KG1 (cell line): Measurements from ENCODE around the gene HPS1.

Source experiments
- DNase-seq: peaks from one replicate; lab custom pipeline; 2025; lab: John Stamatoyannopoulos, UW

Gene HPS1

DNA sequence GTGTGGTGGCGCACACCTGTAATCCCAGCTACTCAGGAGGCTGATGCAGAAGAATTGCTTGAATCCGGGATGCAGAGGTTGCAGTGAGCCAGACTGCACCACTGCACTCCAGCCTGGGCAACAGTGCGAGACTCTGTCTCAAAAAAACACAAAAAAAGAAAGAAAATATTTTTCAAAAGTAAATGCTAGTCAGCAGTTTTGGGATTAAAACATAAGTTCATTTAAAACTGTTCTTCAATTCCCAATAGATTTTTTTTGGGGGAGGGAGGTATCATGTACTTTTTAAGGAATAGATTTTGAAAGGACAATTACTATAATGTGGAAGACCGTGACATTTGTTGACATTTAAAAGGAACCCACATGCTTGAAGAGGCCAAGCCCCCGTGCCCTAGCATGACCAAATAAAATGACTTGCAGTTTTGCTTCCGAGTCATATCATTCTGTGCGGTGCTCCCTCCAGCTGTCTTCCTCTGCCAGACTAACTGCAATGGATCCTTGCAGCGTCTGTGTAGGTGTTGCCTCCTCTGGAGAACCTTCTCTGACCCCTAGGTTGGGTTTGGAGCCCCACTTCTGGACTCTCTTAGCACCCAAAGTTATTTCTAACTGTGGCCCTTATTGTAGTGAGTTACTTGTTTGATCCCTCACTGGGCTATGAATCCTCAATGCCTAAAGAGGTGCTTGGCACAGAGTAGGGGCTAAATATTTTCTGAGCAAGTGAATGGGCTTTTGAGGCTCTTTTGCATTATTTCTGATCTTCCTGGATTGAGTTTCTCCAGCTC lies 17.4 kb upstream of the HPS1 start:
- DNase-seq, result no peak

DNA sequence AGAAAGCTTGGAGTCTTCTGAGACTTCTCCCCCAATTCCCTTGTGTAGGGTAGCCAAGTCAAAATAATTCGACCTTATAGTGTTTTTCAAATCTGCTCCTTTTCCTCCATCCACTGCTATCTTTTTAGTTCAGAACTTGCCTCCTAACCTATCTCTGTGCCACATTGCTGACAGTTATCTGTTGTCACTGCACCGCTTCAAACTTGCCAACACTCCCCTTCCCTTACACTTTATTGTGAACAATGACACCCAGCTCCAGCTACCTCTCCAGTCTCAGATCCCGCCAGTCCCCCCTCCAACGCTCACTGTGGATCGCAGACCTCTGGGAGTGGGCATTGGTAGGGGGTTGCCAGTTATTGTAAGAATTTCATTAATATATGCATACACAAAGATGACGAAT lies 16.3 kb upstream of the HPS1 start:
- DNase-seq, result no peak

DNA sequence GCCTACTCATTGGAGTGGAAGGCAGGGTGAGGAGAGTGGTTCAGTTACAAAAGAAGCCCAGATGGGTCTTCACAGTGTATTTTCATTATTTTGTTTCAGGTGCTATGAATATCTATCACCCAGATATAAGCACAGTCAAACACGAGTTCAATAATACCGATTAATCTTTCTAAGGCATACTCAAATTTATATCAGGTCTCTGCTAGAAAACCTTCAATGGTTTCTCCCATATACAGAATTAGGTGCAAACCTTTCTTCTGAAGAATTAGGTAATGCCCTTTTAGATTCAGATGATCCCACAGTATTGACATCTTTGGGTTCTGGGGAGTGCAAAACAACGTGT lies 14.7 kb upstream of the HPS1 start:
- DNase-seq, result no peak

DNA sequence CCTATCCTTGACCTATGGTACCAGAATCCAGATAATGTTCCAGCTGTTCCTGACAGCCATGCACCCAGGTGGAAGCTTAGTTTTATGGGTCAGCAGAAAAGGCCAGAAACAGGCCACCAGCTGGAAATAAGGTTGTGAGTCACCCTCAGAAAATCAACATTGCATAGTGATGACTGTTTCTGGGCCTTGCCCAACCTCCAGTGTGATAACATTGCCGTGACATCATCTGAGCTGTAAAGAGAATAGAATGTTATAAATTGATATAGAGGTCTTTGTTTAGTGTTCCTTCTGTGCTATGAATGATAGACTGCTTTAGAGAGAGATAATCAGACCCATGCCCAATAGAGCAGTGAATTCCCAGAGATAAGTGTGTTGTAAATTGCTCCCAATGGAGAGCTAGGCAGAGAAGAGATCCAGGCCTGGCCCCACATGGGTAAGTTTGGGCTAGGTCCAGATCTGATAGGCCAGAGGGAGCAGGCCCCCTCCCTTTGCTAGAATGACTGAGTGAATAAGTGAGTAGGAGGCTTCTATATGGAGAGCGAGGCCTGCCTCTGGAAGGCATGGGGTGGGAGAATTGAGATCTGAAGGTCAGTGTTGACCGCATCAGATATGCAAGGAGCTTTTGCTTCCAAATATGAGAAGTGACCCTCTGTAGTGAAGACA lies 14.2 kb upstream of the HPS1 start:
- DNase-seq, result no peak

DNA sequence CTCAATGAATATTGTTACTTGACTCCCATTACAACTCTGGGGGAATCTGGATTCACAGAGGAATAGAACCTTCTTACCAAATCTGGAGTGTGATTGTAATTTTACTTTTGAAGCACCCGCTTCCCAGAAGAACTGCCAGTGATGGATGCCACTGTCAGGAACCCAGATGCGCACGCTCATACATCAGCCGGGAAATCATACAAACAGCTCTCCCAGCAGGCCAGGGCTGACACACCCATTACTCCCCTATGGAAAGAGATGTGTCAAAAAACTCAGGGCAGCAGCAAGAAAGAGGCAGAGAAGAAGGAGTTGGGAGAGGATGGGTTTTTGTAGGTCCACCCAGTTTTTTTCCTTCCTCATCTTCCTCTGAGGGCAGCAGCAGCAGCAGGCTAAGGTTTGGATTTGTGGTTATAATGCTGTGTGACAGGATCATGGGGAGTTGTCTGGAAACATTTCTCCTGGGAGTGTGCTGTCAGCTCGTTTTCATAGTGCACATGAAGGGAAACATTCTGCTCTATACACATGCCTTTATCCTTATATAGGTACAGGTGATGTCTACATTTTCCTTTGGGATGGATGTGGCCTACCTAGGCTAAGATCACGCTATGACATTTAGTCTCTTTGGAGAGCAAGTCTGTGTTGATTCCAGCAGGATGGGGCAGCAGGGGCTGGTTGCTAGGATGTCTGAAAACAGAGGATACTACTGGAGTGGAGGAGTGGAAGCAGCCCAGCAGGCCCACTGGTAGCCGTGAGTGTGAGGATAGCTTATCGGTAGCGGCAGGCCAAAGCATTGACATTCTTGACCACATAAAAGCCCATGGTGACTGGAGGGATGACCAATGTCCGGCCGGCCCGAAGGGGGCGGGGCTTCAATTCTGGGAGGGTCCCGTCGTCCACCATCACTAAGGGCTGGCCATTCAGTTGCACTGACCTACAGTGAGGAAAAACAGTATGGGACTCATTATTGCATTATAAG lies 12.4 kb upstream of the HPS1 start:
- no peak for DNase-seq

DNA sequence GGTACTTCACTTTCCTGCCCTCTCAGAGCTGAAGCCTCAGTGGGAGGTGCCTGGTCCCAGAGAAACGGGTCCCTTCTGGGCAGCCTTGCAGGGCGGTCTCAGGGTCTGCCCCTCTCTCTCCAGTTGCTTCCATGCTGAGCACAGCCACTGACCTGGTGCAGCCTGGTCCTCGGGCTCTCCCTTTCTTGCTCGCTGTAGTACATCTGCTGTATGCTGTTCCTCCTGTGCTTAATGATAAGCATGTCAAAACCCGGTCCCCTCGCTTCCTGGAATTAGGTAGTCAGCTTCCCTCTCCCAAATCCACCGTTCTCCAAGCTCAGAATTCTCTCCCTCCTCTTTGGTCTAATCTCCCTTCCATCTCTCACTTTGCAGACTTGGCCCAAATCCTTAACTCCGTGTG lies 11.0 kb upstream of the HPS1 start:
- no peak for DNase-seq

DNA sequence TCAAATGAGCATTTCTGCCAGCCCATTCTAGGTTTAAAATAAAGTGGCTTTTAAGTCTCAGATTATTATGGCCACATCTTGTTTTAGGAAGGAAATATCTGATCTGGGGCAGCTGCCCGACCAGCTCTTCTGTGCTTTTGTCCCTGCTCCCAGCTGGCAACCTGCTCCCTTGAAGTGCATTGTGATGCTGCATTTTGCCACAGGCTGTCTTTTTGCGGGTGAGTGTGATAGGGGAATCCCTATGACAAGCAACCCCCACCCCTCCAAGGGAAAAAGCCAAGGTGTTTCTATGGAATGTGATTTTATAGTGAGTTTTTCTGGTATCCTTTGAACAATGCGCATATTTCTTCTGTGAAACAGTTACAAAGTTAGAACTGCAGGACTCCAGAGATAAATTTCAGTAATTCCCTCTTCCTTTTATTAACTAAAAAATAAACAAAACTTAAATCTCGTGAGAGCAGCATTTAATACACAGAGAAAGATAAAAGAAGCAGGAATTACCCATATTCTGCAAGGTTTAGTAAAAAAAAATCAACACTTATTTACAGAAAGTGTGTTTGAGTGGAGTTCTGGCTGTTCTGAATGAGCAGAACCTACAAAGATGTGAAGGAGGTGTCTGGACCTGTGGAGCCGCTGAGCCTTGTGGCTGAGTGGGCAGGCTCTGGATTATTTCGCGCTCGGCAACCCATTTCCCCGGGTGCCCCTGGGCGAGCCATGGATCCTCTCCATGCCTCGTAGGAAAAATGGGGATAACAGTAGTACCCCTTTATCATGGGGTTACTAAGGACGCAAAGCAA lies 10.1 kb upstream of the HPS1 start:
- DNase-seq, result no peak

DNA sequence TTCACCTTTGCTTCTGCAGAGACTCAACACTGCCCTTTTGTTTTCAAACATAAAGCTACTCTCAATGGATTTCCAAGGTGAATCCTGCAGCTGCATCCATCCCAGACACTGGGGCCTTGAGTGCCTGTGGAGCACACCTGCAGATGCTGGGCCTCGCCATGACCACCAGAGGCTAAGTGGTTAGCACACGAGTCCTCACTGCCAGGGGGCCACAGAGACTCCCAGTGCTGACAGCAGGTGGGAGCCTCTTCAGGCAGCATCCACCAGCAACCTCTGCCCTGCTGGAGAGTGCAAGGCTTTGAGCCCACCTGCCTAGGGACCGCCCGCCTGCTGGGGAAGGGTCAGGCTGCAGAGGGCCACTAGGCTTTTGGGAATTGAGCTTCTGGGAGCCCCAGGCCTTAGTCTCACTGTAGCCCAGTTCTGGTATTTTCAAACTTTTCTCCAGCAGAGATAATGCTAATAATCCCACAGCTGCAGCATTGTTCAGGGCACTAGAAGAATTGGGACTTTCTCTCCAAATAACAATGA lies 9.4 kb upstream of the HPS1 start:
- no peak for DNase-seq

DNA sequence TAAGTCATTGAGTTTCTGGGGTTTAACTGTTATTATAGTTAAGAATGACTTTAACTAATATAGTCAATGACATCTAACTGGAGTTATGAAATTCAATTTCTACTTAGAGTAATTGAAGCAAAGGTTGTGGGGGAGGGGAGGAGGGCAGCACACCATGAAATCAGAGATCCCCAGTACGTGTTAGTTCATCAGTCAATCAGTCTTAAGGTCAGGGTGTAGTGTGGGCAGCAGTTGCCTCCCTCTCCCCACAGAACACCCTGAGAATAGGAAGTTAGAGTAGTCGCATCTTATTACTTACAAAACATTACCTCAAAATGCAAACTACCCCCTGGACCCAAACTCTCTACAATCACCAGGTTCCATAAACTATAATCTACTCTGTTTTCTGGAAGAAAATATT lies 7.0 kb upstream of the HPS1 start:
- no peak for DNase-seq

DNA sequence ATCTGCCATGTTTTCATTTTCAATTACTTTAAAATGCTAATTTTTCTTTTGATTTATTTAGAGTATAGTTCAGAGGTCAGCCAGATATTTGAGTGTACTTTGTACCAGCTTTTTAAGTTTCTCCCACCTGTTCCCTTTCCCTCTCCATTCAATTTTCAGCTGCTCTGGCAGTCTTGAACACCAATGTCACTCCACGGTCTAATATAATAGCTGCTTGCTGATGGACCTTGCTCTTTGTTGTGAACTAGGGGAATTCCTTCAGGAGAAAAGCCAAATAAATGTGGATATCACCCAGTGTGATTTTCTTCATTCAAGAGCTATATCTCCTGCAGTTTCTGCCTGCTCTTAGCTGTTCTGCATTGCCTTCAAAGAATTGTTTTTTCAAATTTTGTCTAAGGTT lies 3.9 kb upstream of the HPS1 start:
- DNase-seq, result no peak

DNA sequence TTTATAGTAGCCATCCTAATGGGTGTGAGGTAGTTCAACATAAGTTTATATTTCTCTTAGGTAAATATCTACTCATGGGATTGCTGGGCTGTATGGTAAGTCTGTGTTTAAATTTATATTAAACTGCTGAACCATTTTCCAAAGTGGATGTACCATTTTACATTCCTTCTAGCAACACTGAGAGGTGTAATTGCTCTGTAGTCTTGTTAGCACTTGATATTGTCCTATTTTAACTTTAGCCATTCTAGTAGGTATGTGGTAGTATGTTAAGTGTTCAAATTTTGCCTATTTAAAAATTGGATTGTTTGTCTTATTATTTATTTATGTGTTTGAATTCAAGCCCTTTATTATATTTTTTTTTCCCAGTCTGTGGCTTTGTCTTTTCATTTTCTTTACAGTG lies 2.6 kb upstream of the HPS1 start:
- no peak for DNase-seq

DNA sequence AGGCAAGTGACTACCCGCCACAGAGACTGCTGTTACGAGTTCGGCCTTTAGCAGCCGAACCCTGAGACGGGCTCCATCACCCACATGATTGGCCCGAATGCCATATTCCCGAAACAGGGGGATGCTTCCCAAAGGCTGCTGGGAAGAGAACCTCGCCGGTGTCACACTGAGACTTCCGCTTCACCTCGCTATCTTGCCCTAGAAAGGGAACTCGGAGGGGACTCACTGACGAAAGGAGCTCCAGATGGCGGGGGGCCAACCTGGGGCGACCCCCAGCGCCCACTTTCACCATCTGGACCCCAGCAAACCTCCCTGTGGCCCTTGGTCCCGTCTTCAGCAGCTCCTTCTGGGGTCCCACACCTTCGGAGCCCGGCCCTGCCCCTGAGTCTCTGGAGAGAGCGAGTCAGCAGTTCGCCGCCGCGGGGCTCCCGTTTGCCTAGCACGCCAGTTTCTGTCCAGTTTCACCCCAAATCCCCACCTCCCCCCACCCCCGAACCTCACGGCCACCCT lies 529 bp downstream of the HPS1 start:
- DNase-seq, result no peak

DNA sequence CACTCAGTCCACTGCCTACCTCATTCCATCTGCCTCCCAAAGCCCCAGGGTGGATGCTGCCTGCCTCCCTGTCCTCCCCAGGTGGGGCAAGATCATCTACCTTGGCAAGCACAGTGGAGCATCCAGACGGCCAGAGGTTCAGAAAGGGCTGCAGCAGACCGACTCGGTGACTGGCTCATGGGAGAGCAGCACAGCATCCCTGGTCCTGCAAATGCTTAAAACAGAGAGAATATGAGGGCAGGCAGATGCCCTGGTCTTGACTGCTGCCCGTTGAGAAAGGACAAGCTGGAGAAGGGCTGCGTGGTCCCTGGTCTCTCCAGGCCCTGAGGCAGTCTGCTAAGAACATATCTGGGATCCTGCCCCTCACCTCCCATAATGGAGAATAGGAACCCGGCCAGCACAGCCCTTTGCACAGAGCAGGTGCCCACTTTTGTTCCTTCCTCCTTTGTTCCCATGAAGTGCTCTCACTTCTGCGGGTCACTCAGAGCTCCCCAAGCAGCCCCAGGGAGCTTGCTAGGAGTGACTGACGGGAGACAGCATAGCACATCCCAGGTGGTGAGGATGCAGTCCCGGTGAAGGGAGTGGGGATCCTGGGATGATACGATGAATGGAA lies 1.4 kb downstream of the HPS1 start:
- no peak for DNase-seq

DNA sequence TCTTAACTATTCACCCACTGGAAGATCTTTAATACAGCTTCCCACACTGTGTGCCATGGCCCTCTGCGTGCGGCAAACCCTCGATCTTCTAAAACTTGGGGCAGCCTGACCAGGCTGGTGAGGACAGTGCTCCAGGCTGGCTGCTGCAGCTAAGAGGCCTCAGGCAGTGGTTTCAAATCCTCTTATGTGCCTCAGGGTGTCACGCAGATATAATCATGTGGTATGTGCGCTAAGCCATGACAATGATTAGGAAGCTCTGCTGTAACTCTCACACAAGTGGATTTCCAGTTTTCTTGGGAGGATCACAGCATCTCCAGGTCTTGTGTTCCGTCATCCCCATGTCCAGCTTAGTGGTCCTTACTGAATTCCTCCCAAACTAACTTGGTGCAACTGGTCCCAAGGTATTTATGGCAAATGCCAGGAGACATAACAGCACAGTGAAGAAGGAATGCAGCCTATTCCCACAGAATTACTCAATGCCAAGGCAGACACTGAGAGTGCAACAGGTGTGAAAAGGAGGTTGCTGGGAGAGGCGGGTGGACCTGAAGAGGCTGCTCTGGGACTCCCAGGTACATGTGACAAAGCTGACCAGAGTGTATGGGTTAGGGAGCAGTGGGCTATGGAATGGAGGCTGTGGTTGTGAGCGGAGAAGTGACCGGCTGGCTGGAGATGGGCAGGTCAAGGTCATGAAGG lies 2.3 kb downstream of the HPS1 start:
- DNase-seq, result no peak

DNA sequence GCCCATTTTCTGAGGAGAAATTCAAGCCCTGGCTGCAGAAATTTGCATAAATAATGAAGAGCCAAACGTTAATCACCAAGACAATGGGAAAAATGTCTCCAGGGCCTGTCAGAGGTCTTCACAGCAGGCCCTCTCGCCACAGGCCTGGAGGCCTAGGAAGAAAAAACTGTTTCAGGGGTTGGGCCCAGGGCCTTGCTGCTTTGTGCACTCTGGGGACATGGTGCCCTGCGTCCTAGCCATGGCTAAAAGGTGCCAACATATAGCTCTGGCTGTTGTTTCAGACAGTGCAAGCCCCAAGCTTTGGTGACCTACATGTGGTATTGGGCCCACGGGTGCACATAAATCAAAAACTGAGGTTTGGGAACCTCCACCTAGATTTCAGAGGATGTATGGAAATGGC lies 8.0 kb downstream of the HPS1 start:
- DNase-seq, result no peak

DNA sequence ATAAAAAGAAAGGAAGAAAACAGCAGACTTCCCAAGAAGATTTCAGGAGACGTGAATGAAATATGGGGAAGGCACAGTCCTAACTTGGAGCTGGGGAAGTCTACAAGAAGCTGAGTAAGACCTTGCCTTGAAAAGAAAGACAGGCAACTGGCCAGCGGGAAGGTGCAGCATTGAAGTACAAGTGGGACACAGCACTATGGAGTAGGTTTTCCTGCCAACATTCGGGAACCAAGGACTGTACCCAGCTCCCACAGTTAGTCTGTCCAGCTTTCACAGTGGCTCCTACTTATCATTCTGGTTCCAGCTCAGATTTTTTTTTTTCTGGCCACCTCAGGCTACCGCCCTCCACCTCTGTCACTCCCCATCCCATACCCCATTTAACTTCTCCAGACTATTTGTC lies 10.0 kb downstream of the HPS1 start:
- no peak for DNase-seq

DNA sequence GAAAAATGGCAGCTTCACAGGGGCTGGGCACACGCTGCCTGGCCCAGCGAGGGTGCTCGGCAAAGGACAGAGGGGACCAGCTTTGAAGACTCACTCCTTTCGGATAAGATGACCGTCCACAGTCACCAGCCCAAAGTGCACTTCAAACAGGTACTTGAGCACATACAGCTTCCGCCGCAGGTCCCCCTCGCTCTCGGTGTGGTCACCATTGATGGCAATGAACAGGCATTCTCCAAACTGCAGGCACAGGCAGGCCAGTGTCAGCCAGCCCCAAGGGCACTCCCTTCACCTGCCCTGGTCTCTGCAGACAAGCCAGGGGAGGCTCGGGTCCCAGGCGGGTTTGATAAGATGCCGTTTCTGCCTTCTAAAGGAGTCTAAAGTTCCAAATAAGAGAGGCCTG lies 11.6 kb downstream of the HPS1 start:
- no peak for DNase-seq

DNA sequence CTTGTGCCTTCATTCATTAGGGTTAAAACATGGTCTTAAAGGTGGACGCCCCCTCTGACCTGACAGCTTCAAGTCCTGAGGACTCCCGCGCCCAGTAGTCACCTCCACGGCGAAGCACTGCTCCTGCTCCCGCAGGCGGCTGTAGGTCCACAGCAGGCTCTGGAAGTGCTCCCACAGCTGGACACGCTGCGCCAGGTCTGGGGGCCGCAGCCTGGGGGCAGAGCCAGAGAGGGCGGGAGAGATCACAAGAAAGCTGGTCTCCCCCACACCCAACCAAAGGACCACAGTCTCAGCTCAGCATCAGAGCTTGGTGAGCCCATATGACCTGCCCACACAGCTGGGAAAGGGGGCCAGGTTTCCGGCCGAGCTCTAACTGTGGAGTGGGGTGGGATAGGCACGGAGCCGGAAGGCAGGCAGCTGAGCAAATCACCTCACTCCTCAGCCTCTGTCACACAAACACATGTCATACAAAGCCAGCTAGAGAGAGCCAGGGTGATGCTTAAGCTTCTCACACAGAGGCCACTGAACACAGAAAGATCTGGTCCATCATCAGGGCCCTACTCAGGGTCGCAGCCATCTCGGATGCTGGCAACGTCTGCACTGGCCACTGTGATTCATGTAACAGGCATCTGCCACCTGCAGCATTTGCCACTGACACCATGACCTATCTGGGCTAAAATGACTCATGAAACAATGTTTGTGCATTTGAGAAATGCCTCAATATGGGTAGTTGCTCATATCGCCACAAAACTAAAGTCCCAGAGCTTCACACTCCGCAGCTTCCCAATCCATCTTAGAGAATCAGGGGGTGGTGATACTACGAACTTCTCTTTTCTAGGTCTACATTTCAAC lies 12.6 kb downstream of the HPS1 start:
- no peak for DNase-seq

DNA sequence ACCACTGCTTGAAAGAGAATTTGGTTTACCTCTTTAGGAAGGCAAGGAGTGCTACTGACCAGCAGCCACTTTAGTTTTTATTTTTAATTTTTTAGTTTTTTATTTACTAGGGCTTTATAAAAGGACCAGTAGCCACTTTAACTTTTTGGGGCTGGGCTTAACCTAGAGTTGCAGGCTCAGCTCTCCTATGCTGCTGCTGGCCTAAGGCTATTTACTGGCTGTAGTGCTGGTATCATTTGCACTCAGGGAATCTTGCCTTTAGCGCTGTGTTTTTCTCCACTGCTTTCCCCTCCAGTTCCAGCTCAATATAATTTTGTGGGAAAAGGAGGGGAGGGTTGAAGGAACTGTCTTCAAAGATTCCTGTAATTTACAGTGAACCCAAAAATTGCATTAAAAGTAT lies 13.4 kb downstream of the HPS1 start:
- no peak for DNase-seq

DNA sequence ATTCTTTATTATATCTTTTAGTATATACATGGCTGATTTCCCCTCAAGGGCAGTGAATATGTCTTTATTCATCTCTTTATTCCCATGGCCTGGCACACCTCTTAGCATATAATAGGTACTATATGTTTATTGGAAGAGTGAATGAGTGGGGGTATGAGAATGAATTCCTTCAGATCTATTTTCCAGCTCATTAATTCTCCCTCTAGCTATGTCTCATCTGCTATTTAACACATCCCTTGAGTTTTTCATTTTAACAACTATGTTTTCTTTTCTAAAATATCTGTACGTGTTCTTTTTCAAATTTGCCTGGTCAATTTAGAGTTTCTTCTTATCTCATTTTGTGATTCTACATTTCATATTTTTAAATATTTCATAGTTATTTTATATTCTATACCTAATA lies 14.4 kb downstream of the HPS1 start:
- no peak for DNase-seq
